Measurements from ENCODE around the gene OSM.

OSM gene

GRCh38 chr22:30228509-30229359, 37.9 kb downstream of the OSM start:
- Histone ChIP-seq H3K27ac (no peak overlapping the region), H3K27me3 (peaks cover 15% of the 10 kb centered on the region), H3K9me3 (no peaks in the 10 kb centered on the region), H3K4me3 (ENCODE audit: low read depth in 1 of 2, low read length in 1 of 2) (no peak overlapping the region), H3K36me3 (no peaks in the 10 kb centered on the region), H3K4me1 (ENCODE audit: control insufficient read depth in 1 of 2, insufficient read depth in 1 of 2, low read depth in 1 of 2, low read length in 1 of 2) (peaks cover 14 to 17% of the 10 kb centered on the region in 2 experiments)
- TF ChIP-seq CTCF (IDR thresholded peaks at IDR 0.05) = no peak

DNA sequence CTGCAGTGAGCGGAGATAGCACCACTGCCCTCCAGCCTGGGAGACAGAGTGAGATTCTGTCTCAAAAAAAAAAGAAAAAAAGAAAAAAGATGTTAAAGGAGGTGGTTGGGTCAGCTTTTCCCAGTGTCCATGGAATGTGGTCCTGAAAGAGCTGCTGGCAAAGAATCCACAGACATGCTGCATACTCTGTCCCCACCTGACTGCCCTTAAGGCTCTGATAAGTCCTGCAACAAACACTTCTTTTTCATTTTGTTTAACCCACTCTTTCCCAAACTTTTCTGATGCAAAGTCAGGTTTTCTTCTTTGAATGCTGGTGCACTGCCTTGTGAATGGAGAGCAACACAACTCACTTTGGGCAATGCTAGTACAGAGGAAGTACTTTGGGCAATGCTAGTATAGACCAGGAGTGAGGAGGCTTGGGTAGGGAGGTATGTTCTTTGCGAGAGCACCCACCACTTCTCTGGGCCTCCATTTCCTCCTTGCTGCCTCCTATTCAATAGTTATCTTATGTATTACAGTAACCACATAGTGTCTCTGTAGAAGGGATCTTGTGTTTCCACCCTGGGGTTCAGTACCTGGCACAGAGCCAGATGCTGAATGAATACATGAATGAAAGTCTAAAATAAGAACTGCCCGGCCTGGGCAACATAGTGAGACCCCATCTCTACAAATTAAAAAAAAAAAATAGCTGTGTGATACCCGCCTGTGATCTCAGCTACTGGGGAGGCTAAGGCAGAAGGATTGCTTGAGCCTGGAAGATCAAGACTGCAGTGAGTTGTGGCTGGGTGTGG, 39.0 kb downstream of the OSM start:
- peaks cover 25 to 28% of the 10 kb centered on the region in 2 experiments for H3K4me1 ChIP-seq (ENCODE audit: control insufficient read depth in 1 of 2, insufficient read depth in 1 of 2, low read depth in 1 of 2, low read length in 1 of 2)
- H3K36me3 ChIP-seq = no peaks in the 10 kb centered on the region
- H3K9me3 ChIP-seq = no peaks in the 10 kb centered on the region
- peaks cover 9% of the 10 kb centered on the region for H3K27me3 ChIP-seq
- H3K4me3 ChIP-seq (ENCODE audit: low read depth in 1 of 2, low read length in 1 of 2) = no peak overlapping the region
- no peak overlapping the region for H3K27ac ChIP-seq
- no peak for TF ChIP-seq CTCF (IDR thresholded peaks at IDR 0.05)

DNA sequence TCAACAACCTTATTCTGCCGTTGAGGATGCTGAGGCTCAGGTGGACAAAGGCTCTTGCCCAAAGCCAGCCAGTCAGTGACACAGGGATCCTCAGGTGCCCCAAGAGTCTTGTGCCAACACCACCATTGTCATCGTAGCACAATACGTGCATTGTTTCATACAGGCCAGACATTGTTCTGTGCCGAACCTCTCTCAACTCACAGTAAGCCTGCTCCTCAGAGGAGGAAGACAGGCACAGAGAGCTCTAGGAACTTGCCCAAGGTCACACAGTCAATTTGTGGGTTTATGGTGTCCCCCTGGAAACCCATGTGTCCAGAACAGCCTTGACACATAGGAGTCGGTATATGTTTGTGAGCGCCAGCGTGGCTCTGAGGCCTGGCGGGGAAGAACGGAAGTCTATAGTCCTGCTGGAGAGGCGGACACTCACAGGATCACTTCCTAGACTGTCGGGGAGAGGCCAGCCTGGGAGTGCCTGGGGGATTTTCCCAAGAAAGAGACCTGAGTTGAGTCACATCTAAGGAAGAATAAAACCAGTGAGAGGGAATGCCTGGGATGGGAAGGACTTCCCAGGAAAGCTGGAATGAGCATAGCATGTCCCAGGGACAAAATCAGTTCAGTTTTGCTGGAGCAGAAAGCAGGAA, 40.3 kb downstream of the OSM start:
- no peak for TF ChIP-seq CTCF (IDR thresholded peaks at IDR 0.05)
- H3K27ac ChIP-seq = no peak overlapping the region
- no peaks in the 10 kb centered on the region for H3K27me3 ChIP-seq
- H3K36me3 ChIP-seq = no peaks in the 10 kb centered on the region
- H3K4me3 ChIP-seq (ENCODE audit: low read depth in 1 of 2, low read length in 1 of 2) = no peak overlapping the region
- H3K4me1 ChIP-seq (ENCODE audit: control insufficient read depth in 1 of 2, insufficient read depth in 1 of 2, low read depth in 1 of 2, low read length in 1 of 2) = peaks cover 39 to 41% of the 10 kb centered on the region in 2 experiments
- no peaks in the 10 kb centered on the region for H3K9me3 ChIP-seq

DNA sequence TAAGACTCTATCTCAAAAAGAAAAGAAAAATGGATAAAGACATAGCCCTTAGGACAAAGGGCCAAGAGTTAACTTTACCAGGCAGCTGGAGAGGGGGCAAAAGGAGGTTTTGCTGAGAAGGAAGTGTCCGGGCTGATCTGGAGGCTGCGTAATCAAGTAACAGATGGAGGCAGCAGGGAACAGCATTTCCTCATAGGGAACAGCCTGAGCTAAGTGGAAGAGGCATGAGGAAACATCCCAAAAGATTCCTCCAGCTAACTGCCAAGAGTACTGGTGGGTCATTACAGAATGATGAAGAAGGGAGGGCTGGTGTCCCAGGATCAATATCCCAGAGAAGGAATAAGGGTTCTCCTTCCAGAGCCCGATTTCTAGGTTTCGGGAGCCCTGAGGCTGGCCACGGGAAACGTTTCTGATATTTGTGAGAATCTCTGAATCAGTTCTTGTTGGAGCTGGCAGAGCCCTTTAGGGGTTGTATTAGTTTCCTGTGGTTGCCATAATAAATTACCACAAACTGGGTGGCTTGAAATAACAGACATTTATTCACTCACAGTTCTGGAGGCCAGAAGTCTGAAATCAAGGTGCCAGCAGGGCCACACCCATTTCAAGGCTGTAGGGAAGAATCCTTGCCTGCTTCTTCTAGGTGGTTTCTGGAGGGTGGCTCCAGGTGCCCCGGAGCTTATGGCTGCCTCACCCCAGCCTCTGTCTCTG, 41.3 kb downstream of the OSM start:
- H3K9me3 ChIP-seq = no peaks in the 10 kb centered on the region
- no peaks in the 10 kb centered on the region for H3K36me3 ChIP-seq
- no peaks in the 10 kb centered on the region for H3K27me3 ChIP-seq
- no peak overlapping the region for H3K27ac ChIP-seq
- TF ChIP-seq CTCF (IDR thresholded peaks at IDR 0.05) = no peak
- no peak overlapping the region for H3K4me3 ChIP-seq (ENCODE audit: low read depth in 1 of 2, low read length in 1 of 2)
- H3K4me1 ChIP-seq (ENCODE audit: control insufficient read depth in 1 of 2, insufficient read depth in 1 of 2, low read depth in 1 of 2, low read length in 1 of 2) = peaks cover 48 to 50% of the 10 kb centered on the region in 2 experiments
